H1 (cell line): Measurements from ENCODE around the gene SPATS2L. TPM values are rescaled to one million over a fixed set of nuclear protein-coding genes. Genes with fewer than 3 reads are reported as not detected.

ENCODE experiments used
- CTCF ChIA-PET: fragments of 300-600 bp; sonication (Branson Sonifier 250); formaldehyde crosslinking; loops from one replicate; lab custom pipeline; 2021; ENCODE audit not compliant: partially characterized antibody; lab: Charles Lee
- POLR2A ChIA-PET: fragments of 300-600 bp; sonication (Branson Sonifier 250); formaldehyde crosslinking; loops from one replicate; lab custom pipeline; 2021; ENCODE audit warnings: inconsistent platforms; ENCODE audit not compliant: partially characterized antibody; lab: Charles Lee
- DNase-seq, 2 experiments: peaks; one replicate each; pipeline versions ENCODE4 v3.0.0 to v3.0.0-alpha.2; 2010 to 2022; ENCODE audit warnings: low spot score in 2 of 2, low read depth in 1 of 2, mixed read lengths in 1 of 2
- FAIRE-seq: peaks from 2 replicates; lab custom pipeline; 2011; peaks lifted over from hg19 to GRCh38; lab: Jason Lieb, UNC
- H2AFZ ChIP-seq: 2 replicates; pipeline ENCODE4 v1.8.1; 2012; ENCODE audit warnings: low read length, inconsistent platforms
- H2AK5ac ChIP-seq: 2 replicates; pipeline ENCODE4 v1.6.1; 2013; ENCODE audit warnings: low read depth, low read length
- H2BK120ac ChIP-seq: replicated peaks from 2 replicates; pipeline ENCODE3; 2013; ENCODE audit warnings: low read depth, low read length, inconsistent platforms
- H2BK12ac ChIP-seq: 2 replicates; pipeline ENCODE4 v1.6.1; 2013; ENCODE audit warnings: low read depth, low read length
- H2BK15ac ChIP-seq: 2 replicates; pipeline ENCODE4 v1.6.1; 2013; ENCODE audit warnings: low read length
- H2BK20ac ChIP-seq: 2 replicates; pipeline ENCODE4 v1.6.1; 2013; ENCODE audit warnings: low read length
- H2BK5ac ChIP-seq: 2 replicates; pipeline ENCODE4 v1.6.1; 2013; ENCODE audit warnings: low read depth, low read length
- H3K14ac ChIP-seq: 2 replicates; pipeline ENCODE4 v1.6.1; 2013; ENCODE audit warnings: inconsistent platforms; ENCODE audit not compliant: insufficient read length
- H3K18ac ChIP-seq: 2 replicates; pipeline ENCODE4 v1.6.1; 2013; ENCODE audit warnings: low read length; ENCODE audit errors: extremely low read depth
- H3K23ac ChIP-seq: 2 replicates; pipeline ENCODE4 v1.6.1; 2013; ENCODE audit warnings: inconsistent platforms; ENCODE audit not compliant: insufficient read length
- H3K23me2 ChIP-seq: 2 replicates; pipeline ENCODE4 v1.6.1; 2013; ENCODE audit warnings: low read depth, low read length
- H3K27ac ChIP-seq: 2 replicates; pipeline ENCODE4 v1.6.1; 2011; ENCODE audit warnings: low read depth, low read length, inconsistent platforms
- H3K27me3 ChIP-seq, 4 experiments: replicated peaks in 1 of 4; 1 replicate in 1 of 4; 2 replicates in 3 of 4; pipeline versions ENCODE4 v1.6.1 to v1.8.1; 2011 to 2013; ENCODE audit warnings: low read length in 3 of 4, mild to moderate bottlenecking in 3 of 4, inconsistent platforms in 2 of 4, mixed read lengths in 2 of 4, moderate library complexity in 1 of 4; ENCODE audit not compliant: control insufficient read depth in 3 of 4, insufficient read depth in 3 of 4; ENCODE audit errors: extremely low read depth in 1 of 4
- H3K36me3 ChIP-seq, 4 experiments: 2 replicates each; pipeline versions ENCODE4 v1.6.1 to v1.8.1; 2011 to 2013; ENCODE audit warnings: mild to moderate bottlenecking in 4 of 4, low read length in 3 of 4, moderate library complexity in 2 of 4, control low read depth in 1 of 4, inconsistent platforms in 1 of 4; ENCODE audit not compliant: insufficient read depth in 4 of 4, control insufficient read depth in 2 of 4
- H3K4ac ChIP-seq: replicated peaks from 2 replicates; pipeline ENCODE3; 2013; ENCODE audit warnings: low read length, low read depth, mixed read lengths, inconsistent platforms; ENCODE audit not compliant: insufficient read length
- H3K4me1 ChIP-seq, 4 experiments: replicated peaks in 1 of 4; 1 replicate in 1 of 4; 2 replicates in 3 of 4; pipeline versions ENCODE4 v1.6.1 to v1.8.1; 2011 to 2013; ENCODE audit warnings: low read length in 3 of 4, inconsistent platforms in 2 of 4, mixed read lengths in 1 of 4; ENCODE audit not compliant: insufficient read depth in 4 of 4, control insufficient read depth in 3 of 4
- H3K4me2 ChIP-seq, 2 experiments: 2 replicates each; pipeline versions ENCODE4 v1.6.1 to v1.8.1; 2011 to 2013; ENCODE audit warnings: low read depth in 2 of 2, low read length in 2 of 2, control low read depth in 1 of 2, inconsistent platforms in 1 of 2, mild to moderate bottlenecking in 1 of 2; ENCODE audit not compliant: insufficient read depth in 1 of 2
- H3K4me3 ChIP-seq, 4 experiments: fragments of 200-600, 300-600 bp in 1 of 4; sonication (generic), shearing (Covaris generic), sonication (Bioruptor Twin) in 1 of 4; 2 replicates each; pipeline versions ENCODE4 v1.5.1 to v1.8.1; 2011 to 2016; ENCODE audit warnings: low read length in 4 of 4, low read depth in 3 of 4, control low read depth in 2 of 4, inconsistent platforms in 2 of 4, mild to moderate bottlenecking in 2 of 4, mixed read lengths in 1 of 4, moderate library complexity in 1 of 4; ENCODE audit not compliant: insufficient read depth in 2 of 4; ENCODE audit errors: extremely low read depth in 1 of 4
- H3K56ac ChIP-seq: replicated peaks from 2 replicates; pipeline ENCODE3; 2013; ENCODE audit warnings: low read depth, mild to moderate bottlenecking, mixed read lengths, low read length, inconsistent platforms; ENCODE audit not compliant: insufficient read length
- H3K79me1 ChIP-seq: 2 replicates; pipeline ENCODE4 v1.6.1; 2013; ENCODE audit warnings: low read depth, low read length, control low read depth
- H3K79me2 ChIP-seq, 2 experiments: 2 replicates each; pipeline versions ENCODE4 v1.6.1 to v1.8.1; 2012 to 2013; ENCODE audit warnings: low read length in 2 of 2, mild to moderate bottlenecking in 2 of 2, inconsistent platforms in 1 of 2; ENCODE audit not compliant: insufficient read depth in 2 of 2, control insufficient read depth in 1 of 2
- H3K9ac ChIP-seq, 4 experiments: replicated peaks in 1 of 4; 1 replicate in 1 of 4; 2 replicates in 3 of 4; pipeline versions ENCODE4 v1.6.1 to v1.8.1; 2011 to 2013; ENCODE audit warnings: low read depth in 3 of 4, low read length in 3 of 4, control low read depth in 2 of 4, mild to moderate bottlenecking in 2 of 4, moderate library complexity in 2 of 4, inconsistent platforms in 1 of 4; ENCODE audit errors: extremely low read depth in 1 of 4
- H3K9me3 ChIP-seq, 2 experiments: 2 replicates each; pipeline versions ENCODE4 v1.6.1 to v1.8.1; 2012 to 2013; ENCODE audit warnings: mild to moderate bottlenecking in 2 of 2, moderate library complexity in 2 of 2, control low read depth in 1 of 2, inconsistent platforms in 1 of 2, low read depth in 1 of 2, low read length in 1 of 2, mixed read lengths in 1 of 2; ENCODE audit not compliant: insufficient read depth in 2 of 2
- H4K20me1 ChIP-seq, 2 experiments: replicated peaks in 1 of 2; 2 replicates each; pipeline versions ENCODE3 to v1.8.1; 2011 to 2013; ENCODE audit warnings: inconsistent platforms in 2 of 2, low read length in 2 of 2, mild to moderate bottlenecking in 1 of 2; ENCODE audit not compliant: insufficient read depth in 2 of 2, control insufficient read depth in 1 of 2
- H4K5ac ChIP-seq: 2 replicates; pipeline ENCODE4 v1.6.1; 2013; ENCODE audit warnings: low read length, low read depth, mixed read lengths, inconsistent platforms; ENCODE audit not compliant: insufficient read length
- H4K8ac ChIP-seq: 2 replicates; pipeline ENCODE4 v1.8.0; 2013; ENCODE audit warnings: mild to moderate bottlenecking, moderate library complexity, low read length, inconsistent platforms; ENCODE audit not compliant: insufficient read depth; ENCODE audit errors: extremely low read depth
- H4K91ac ChIP-seq: replicated peaks from 2 replicates; pipeline ENCODE3; 2013; ENCODE audit warnings: low read length, mixed read lengths, inconsistent platforms; ENCODE audit not compliant: insufficient read length
- GTF2F1 ChIP-seq: IDR thresholded peaks from 2 replicates; pipeline ENCODE4 v1.6.1; 2012; ENCODE audit warnings: low read depth, low read length, improper control_type of control experiment, borderline replicate concordance
- KDM5A ChIP-seq: fragments of 200-600 bp; IDR thresholded peaks from 2 replicates; pipeline ENCODE4 v1.7.1; 2012; ENCODE audit warnings: mild to moderate bottlenecking, low read length, inconsistent platforms, mixed read lengths
- SIN3A ChIP-seq, 2 experiments: IDR thresholded peaks in 1 of 2; conservative IDR thresholded peaks in 1 of 2; 2 replicates each; pipeline ENCODE4 v1.6.1; 2011 to 2012; ENCODE audit warnings: low read length in 2 of 2, improper control_type of control experiment in 1 of 2, low read depth in 1 of 2, mild to moderate bottlenecking in 1 of 2
- WGBS, 2 experiments: shearing (Covaris generic) in 1 of 2; methylation state at CpG; one replicate each; pipeline versions ENCODE4 v1.1.6 to v1.1.7; 2013 to 2015; ENCODE audit warnings: low lambda C conversion rate in 2 of 2, mixed read lengths in 2 of 2, inconsistent platforms in 1 of 2, low coverage in 1 of 2, missing lambda C conversion rate in 1 of 2; ENCODE audit not compliant: insufficient replicate concordance in 2 of 2, insufficient coverage in 1 of 2, insufficient read length in 1 of 2; ENCODE audit errors: extremely low coverage in 1 of 2, missing lambda C conversion rate in 1 of 2; 5-methylcytosine and 5-hydroxymethylcytosine counted together
- polyA plus RNA-seq, 7 experiments: library from polyadenylated mRNA; depleted of rRNA in 3 of 7; stranded (reverse) in 5 of 7; unstranded in 2 of 7; fragments of >200 nt in 5 of 7; fragments of 200-250 nt in 2 of 7; gene quantifications; 1 replicate in 5 of 7; 2 replicates in 1 of 7; 4 replicates in 1 of 7; pipeline versions ENCODE4 v1.2.1 to v1.2.3, GENCODE V29; 2011 to 2013; ENCODE audit warnings: missing spikeins in 2 of 7, mixed read lengths in 2 of 7
- total RNA-seq: library from RNA; stranded (reverse); fragmentation: NEBNext Ultra II Directional; extraction: Animal tissue kit (Norgen Biotek cat#: 25700); gene quantifications from 2 replicates; pipeline ENCODE4 v1.2.1, GENCODE V29; 2021

Gene SPATS2L
- total and polyA plus RNA-seq, 2 of the 8 experiments (the other 6 are each of a cell fraction or from before 2014, with no cell fraction given): 67.3 to 189 TPM

- Histone ChIP-seq H3K27ac (no peak overlapping the region), H4K20me1 (no peaks in the 10 kb centered on the region), H3K56ac (no peak overlapping the region), H2BK20ac (no peak overlapping the region), H4K8ac (no peak overlapping the region), H3K79me2 (no peaks in the 10 kb centered on the region), H3K9me3 (no peaks in the 10 kb centered on the region), H3K4ac (no peak overlapping the region), H3K27me3 (no peaks in the 10 kb centered on the region), H4K91ac (no peak overlapping the region), H3K4me3 (no peak overlapping the region), H3K18ac (no peak overlapping the region), H3K14ac (no peak overlapping the region), H3K23ac (no peak overlapping the region), H3K23me2 (no peaks in the 10 kb centered on the region; the same call in 1 of the 2 replicates), H2AFZ (no peak overlapping the region), H3K36me3 (peaks cover 0 to 17% (median 7%) of the 10 kb centered on the region in 4 experiments; a peak in 6 of 8 replicates), H3K4me2 (no peak overlapping the region), H3K4me1 (0 out of 7 replicates have a peak, but pooled peaks cover 0 to 3% (median 0%) of the 10 kb centered on the region in 4 experiments), H2AK5ac (no peak overlapping the region), H2BK120ac (no peak overlapping the region), H3K79me1 (no peaks in the 10 kb centered on the region; the same call in 1 of the 2 replicates), H2BK5ac (no peak overlapping the region), H2BK15ac (no peak overlapping the region), H4K5ac (no peak overlapping the region), H2BK12ac (no peak overlapping the region), H3K9ac (no peak overlapping the region)
- ChIA-PET POLR2A (interaction anchor here (0.5 kb wide), 1 partner anchor 15 kb away, joined by 3 read pairs; no protein-coding TSS in a partner anchor), CTCF (no interaction called here)
- TF ChIP-seq SIN3A (conservative IDR thresholded peaks at IDR 0.05 in 1 of 2, IDR thresholded peaks at IDR 0.05 in 1 of 2; ENCODE audit: low read depth in 1 of 2, low read length in 2 of 2): no peak
- TF ChIP-seq KDM5A: no peak
- no peak for TF ChIP-seq GTF2F1
- FAIRE-seq: peak; percentile 48
- no peak for DNase-seq
- WGBS, 2 experiments: 91% methylated on average over 1 of the region's 1 CpG; no CpG with 5 or more reads in 1 of the 2 experiments
Observed at GRCh38 chr2:200431996-200432705, 125.7 kb downstream of the SPATS2L start.
